Activated CD4-positive, alpha-beta T cell treated with anti-CD3 and anti-CD28 coated beads for 36 hours (primary cell): ENCODE results near the gene SCAPER. TPM values are rescaled to one million over a fixed set of nuclear protein-coding genes. Genes with fewer than 3 reads are reported as not detected.

Experiments
- ATAC-seq: fragments of 200-7000 bp; cut with Tn5 transposase; one replicate; pipeline ENCODE4 v1.10.0; 2021; ENCODE audit warnings: mild to moderate bottlenecking, moderate library complexity
- CTCF ChIA-PET: fragments of 350-600 bp; sonication (Branson Sonifier 250); formaldehyde crosslinking; loops from one replicate; lab custom pipeline; 2021; ENCODE audit warnings: antibody characterized with exemption; lab: Charles Lee
- POLR2A ChIA-PET: fragments of 350-600 bp; sonication (Branson Sonifier 250); formaldehyde crosslinking; loops from one replicate; lab custom pipeline; 2021; ENCODE audit warnings: antibody characterized with exemption, inconsistent platforms; lab: Charles Lee
- DNase-seq: peaks from one replicate; pipeline ENCODE4 v3.0.0-alpha.2; 2020
- H3K27ac Mint-ChIP-seq: one replicate; pipeline ENCODE4 v1.8.0; 2021; ENCODE audit warnings: mixed read lengths
- H3K27me3 Mint-ChIP-seq: one replicate; pipeline ENCODE4 v1.8.0; 2021; ENCODE audit warnings: mixed read lengths
- H3K36me3 Mint-ChIP-seq: one replicate; pipeline ENCODE4 v1.8.0; 2021; ENCODE audit warnings: low read depth, mixed read lengths
- H3K4me1 Mint-ChIP-seq: one replicate; pipeline ENCODE4 v1.8.0; 2021; ENCODE audit warnings: mixed read lengths
- H3K4me3 Mint-ChIP-seq: one replicate; pipeline ENCODE4 v1.8.0; 2021; ENCODE audit warnings: mild to moderate bottlenecking, moderate library complexity, mixed read lengths
- H3K9me3 Mint-ChIP-seq: one replicate; pipeline ENCODE4 v1.8.0; 2021; ENCODE audit warnings: low read depth, mixed read lengths
- intact Hi-C, 2 experiments: fragments of 100-400 bp; cut with DNase I in 1 of 2; cut with micrococcal nuclease in 1 of 2; formaldehyde crosslinking; loops; one replicate each; pipeline versions ENCODE4 v1.14.2 to v1.15.1; 2022 to 2024; cut with DNase I, micrococcal nuclease
- total RNA-seq, 2 experiments: library from RNA; stranded (reverse); gene quantifications; one replicate each; pipeline ENCODE4 v1.2.3, GENCODE V29; 2021

Gene SCAPER
- total RNA-seq, 2 experiments from 2014 or later, result 25.9 to 35.2 TPM

DNA sequence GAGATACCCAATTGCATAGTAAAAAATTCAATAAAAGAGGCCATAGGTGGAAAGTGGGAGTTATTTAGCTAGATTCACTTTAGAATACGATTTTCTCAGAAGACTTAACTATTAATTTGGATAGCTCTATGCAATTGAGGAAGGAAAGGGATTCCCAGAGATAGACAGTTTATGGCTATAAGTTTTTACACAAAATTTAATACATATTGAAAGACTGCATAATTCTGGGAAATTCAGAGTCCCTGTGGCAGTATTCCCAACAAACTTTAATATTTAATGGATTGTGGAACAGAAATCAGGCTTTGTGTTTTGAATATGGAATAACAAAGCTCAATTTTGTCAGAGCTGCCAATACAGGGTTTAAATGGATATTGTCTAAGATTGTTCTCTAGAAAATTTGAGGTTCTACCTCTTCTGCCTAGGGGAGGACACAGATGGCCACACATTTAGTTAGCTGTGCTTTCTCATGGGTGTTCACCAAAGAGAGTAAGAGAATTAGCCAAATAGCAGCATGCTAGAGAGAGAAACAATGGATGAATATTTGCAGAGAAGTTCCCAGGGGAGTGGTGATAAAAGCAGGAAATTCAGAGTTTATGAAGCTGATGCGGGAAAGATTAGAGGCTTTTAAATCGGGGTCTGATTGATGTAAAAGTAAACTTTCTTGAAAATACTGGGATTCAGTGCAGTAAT lies 560.1 kb downstream of the SCAPER start:
- ATAC-seq (no peak), DNase-seq (no peak)
- intact Hi-C loops, result loop anchor here in 1 of 2 experiments (5.0 kb wide), 1 partner anchor 163 kb away; no protein-coding TSS in a partner anchor
- Mint-ChIP-seq H3K36me3 (peaks cover 14% of the 10 kb centered on the region), H3K27me3 (peaks cover 56% of the 10 kb centered on the region), H3K9me3 (no peaks in the 10 kb centered on the region), H3K4me3 (no peak overlapping the region), H3K27ac (no peak overlapping the region), H3K4me1 (peaks cover 25% of the 10 kb centered on the region)
- ChIA-PET CTCF (interaction anchor here (1.5 to 1.6 kb wide), 2 partner anchors 16 to 198 kb away, joined by 3 to 4 read pairs; no protein-coding TSS in a partner anchor), POLR2A (no interaction called here)

DNA sequence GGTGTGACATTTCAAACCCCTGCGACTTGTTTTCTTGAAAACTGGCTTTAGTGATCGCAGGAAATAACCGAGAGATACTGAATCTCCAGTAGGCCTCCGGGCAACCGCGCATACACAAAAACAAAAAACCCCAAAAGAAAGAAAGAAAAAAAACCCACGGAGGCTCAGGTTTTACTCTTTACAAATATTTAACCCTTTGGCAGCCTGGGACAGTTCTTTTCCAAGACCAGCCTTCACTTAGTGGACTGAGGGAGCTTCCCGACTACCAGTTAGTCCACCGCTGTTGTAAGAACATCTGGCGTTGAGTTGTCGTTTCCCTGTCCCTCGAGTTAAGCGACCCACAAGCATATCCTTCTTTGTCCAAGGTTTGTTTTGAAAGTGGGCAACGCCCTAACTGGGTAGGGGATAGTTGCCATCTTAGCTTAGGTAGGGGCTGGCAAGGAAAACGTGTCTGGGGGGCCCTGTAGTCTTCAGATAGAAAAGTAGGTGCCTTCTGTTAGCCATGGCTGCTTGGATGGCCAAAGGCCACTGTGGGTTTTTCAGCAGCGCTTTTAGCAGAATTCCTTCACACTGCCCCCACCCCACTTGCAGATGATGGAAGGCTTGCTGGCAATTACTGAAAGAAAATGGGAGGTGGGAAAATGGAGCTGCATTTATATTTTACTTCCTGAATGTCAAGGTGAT lies 561.7 kb downstream of the SCAPER start:
- ChIA-PET POLR2A (interaction anchor here (0.6 kb wide), 1 partner anchor 123 kb away, joined by 3 read pairs; no protein-coding TSS in a partner anchor), CTCF (interaction anchor here (1.5 kb wide), 1 partner anchor 196 kb away, joined by 3 read pairs; no protein-coding TSS in a partner anchor)
- DNase-seq, result no peak
- Mint-ChIP-seq H3K9me3 (no peaks in the 10 kb centered on the region), H3K36me3 (peaks cover 10% of the 10 kb centered on the region), H3K4me3 (no peak overlapping the region), H3K27ac (no peak overlapping the region), H3K4me1 (peaks cover 37% of the 10 kb centered on the region), H3K27me3 (peaks cover 67% of the 10 kb centered on the region)
- ATAC-seq, result no peak
- intact Hi-C loops, result loop anchor here in 1 of 2 experiments (5.0 kb wide), 1 partner anchor 161 kb away; no protein-coding TSS in a partner anchor

DNA sequence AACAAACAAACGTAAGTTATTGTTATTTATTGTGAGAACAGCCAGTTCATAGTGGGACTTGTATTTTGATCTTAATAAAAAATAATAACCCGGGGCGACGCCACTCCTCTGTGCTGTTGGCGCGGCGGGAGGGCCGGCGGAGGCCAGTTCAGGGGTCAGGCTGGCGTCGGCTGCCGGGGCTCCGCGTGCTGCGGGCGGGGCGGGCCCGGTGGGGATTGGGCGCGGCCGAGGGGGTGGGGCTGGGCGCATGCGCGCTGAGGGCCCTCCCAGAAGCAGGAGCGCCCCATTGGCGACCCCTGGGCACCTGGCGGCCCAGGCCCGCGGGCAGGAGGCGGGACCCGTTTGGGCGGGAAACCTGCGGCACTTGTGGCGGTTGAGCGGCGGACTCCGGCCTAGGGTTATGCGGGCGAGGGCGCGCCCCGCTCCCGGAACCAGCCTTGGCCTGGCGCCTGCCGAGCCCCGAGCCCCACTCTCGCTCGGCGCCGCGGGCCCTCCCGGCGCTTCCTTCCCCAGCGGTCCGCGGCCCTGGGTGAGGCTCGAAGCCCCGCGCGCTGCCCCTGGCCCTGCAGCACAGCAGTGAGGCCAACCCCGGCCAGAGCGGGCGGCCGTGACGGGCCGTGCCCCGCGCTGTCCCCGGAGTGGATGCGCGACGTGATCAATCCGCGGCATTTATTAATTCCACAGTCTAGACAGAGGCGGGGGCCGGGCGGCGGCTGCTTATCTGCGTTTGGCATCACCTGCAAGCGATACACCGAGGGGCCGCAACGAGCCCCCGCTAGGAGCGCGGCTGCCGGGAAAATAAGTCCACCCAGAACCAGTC lies 562.5 kb downstream of the SCAPER start:
- DNase-seq (peak; percentile 45), ATAC-seq (no peak)
- ChIA-PET POLR2A (no interaction called here), CTCF (no interaction called here)
- Mint-ChIP-seq H3K27me3 (peaks cover 63% of the 10 kb centered on the region), H3K36me3 (peaks cover 2% of the 10 kb centered on the region), H3K4me3 (no peak overlapping the region), H3K27ac (no peak overlapping the region), H3K9me3 (no peaks in the 10 kb centered on the region), H3K4me1 (peaks cover 40% of the 10 kb centered on the region)
- intact Hi-C loops, result loop anchor here in 1 of 2 experiments (5.0 kb wide), 1 partner anchor 160 kb away; no protein-coding TSS in a partner anchor

DNA sequence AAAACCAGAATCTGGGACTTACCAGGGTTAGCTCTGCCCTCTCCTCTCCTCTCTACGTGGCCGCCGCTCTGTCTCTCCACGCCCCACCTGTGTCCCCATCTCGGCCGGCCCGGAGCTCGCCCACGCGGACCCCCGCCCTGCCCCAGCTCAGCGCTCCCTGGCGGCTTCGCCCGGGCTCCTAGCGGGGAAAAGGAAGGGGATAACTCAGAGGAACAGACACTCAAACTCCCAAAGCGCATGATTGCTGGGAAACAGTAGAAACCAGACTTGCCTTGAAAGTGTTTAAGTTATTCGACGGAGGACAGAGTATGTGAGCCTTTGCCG lies 563.1 kb downstream of the SCAPER start:
- Mint-ChIP-seq H3K4me1 (peaks cover 46% of the 10 kb centered on the region), H3K9me3 (no peaks in the 10 kb centered on the region), H3K27me3 (peaks cover 67% of the 10 kb centered on the region), H3K36me3 (no peaks in the 10 kb centered on the region), H3K4me3 (peak overlapping the region; percentile 40), H3K27ac (no peak overlapping the region)
- ChIA-PET CTCF (no interaction called here), POLR2A (no interaction called here)
- peak; percentile 9 for DNase-seq
- ATAC-seq, result no peak
- intact Hi-C loops, result loop anchor here in 1 of 2 experiments (5.0 kb wide), 1 partner anchor 160 kb away; no protein-coding TSS in a partner anchor

DNA sequence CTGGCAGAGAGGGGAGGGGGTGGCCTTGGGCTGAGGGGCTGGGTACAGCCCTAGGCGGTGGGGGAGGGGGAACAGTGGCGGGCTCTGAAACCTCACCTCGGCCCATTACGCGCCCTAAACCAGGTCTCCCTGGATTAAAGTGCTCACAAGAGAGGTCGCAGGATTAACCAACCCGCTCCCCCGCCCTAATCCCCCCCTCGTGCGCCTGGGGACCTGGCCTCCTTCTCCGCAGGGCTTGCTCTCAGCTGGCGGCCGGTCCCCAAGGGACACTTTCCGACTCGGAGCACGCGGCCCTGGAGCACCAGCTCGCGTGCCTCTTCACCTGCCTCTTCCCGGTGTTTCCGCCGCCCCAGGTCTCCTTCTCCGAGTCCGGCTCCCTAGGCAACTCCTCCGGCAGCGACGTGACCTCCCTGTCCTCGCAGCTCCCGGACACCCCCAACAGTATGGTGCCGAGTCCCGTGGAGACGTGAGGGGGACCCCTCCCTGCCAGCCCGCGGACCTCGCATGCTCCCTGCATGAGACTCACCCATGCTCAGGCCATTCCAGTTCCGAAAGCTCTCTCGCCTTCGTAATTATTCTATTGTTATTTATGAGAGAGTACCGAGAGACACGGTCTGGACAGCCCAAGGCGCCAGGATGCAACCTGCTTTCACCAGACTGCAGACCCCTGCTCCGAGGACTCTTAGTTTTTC lies 563.6 kb downstream of the SCAPER start:
- Mint-ChIP-seq H3K4me3 (peak overlapping the region; percentile 40), H3K9me3 (no peaks in the 10 kb centered on the region), H3K27me3 (peaks cover 70% of the 10 kb centered on the region), H3K27ac (no peak overlapping the region), H3K4me1 (peaks cover 48% of the 10 kb centered on the region), H3K36me3 (no peaks in the 10 kb centered on the region)
- intact Hi-C loops, result loop anchor here in 1 of 2 experiments (5.0 kb wide), 1 partner anchor 159 kb away; no protein-coding TSS in a partner anchor
- POLR2A ChIA-PET, result no interaction called here
- peak; percentile 1 for ATAC-seq
- CTCF ChIA-PET, result no interaction called here
- DNase-seq, result peak; percentile 31

DNA sequence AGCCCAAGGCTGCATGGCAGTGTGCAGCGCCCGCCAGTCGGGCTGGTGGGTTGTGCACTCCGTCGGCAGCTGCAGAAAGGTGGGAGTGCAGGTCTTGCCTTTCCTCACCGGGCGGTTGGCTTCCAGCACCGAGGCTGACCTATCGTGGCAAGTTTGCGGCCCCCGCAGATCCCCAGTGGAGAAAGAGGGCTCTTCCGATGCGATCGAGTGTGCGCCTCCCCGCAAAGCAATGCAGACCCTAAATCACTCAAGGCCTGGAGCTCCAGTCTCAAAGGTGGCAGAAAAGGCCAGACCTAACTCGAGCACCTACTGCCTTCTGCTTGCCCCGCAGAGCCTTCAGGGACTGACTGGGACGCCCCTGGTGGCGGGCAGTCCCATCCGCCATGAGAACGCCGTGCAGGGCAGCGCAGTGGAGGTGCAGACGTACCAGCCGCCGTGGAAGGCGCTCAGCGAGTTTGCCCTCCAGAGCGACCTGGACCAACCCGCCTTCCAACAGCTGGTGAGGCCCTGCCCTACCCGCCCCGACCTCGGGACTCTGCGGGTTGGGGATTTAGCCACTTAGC lies 564.3 kb downstream of the SCAPER start:
- peaks cover 70% of the 10 kb centered on the region for H3K27me3 Mint-ChIP-seq
- intact Hi-C loops, result loop anchor here in 1 of 2 experiments (5.0 kb wide), 1 partner anchor 159 kb away; no protein-coding TSS in a partner anchor
- no peaks in the 10 kb centered on the region for H3K36me3 Mint-ChIP-seq
- H3K4me3 Mint-ChIP-seq, result peak overlapping the region; percentile 75
- ChIA-PET CTCF (interaction anchor here (0.7 kb wide), 1 partner anchor 9 kb away, joined by 3 read pairs; no protein-coding TSS in a partner anchor), POLR2A (no interaction called here)
- DNase-seq, result peak; percentile 73
- H3K4me1 Mint-ChIP-seq, result peaks cover 50% of the 10 kb centered on the region
- no peaks in the 10 kb centered on the region for H3K9me3 Mint-ChIP-seq
- peak; percentile 58 for ATAC-seq
- H3K27ac Mint-ChIP-seq, result no peak overlapping the region

DNA sequence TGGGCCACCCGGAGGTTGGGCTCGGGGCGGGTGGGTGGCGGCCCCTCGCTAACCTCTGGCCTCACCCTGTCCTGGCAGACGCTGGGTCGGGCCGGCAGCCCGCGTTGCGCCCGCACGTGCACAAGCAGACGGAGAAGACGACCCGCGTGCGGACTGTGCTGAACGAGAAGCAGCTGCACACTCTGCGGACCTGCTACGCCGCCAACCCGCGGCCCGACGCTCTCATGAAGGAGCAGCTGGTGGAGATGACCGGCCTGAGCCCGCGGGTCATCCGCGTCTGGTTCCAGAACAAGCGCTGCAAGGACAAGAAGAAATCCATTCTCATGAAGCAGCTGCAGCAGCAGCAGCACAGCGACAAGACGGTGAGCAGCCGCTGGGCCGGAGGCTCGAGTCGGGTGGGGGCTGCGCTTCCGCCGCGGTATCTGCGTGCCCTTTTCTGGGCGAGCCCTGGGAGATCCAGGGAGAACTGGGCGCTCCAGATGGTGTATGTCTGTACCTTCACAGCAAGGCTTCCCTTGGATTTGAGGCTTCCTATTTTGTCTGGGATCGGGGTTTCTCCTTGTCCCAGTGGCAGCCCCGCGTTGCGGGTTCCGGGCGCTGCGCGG lies 564.8 kb downstream of the SCAPER start:
- Mint-ChIP-seq H3K4me3 (peak overlapping the region; percentile 75), H3K9me3 (no peaks in the 10 kb centered on the region), H3K27me3 (peaks cover 70% of the 10 kb centered on the region), H3K36me3 (no peaks in the 10 kb centered on the region), H3K27ac (no peak overlapping the region), H3K4me1 (peaks cover 51% of the 10 kb centered on the region)
- peak; percentile 47 for DNase-seq
- ChIA-PET POLR2A (no interaction called here), CTCF (interaction anchor here (0.7 kb wide), 1 partner anchor 10 kb away, joined by 3 read pairs; no protein-coding TSS in a partner anchor)
- intact Hi-C loops, result loop anchor here in 1 of 2 experiments (5.0 kb wide), 1 partner anchor 158 kb away; no protein-coding TSS in a partner anchor
- ATAC-seq, result no peak

DNA sequence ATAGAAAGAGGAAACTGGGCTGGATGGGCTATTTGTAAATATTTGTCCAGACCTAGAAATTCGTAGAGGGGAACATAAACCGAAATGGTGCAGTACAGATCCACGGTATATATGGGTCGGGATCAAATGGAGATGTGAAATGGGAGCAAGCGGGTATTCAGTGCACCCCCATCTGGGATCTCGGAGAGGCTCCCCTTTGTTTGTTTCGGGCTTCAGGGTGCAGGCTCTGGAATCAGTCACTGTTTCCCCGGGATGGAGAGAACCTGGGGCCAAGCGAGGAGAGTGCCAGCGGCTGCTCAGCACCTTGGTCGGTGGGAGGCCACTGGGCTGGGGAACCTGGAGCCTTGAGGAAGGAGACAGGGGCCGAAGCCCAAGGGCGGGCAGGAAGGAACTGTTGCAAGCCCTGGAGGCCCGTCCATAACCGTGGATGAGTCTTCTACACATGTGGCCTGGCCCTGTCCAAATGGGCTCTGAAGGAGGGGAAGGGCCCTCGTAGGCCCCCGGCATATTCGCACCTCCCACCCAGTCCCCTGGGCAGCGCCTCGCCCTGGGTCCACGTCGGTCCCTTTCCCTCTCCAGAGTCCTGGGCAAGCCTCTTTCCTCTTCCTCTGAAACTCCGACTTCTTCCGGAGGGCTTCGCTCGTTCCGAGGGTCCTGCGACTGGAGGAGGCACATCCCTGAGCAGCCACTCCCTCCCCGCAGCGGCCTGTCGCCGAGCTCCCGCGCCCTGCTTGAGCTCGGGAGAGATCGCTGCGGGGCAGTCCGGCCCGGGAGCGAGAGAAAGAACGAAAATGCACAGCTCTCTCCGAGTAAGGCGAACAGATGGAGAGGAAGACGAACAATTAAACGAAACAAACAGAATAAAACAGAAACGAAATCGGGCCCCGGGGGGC lies 565.6 kb downstream of the SCAPER start:
- peak overlapping the region; percentile 2 for H3K27ac Mint-ChIP-seq
- peaks cover 53% of the 10 kb centered on the region for H3K4me1 Mint-ChIP-seq
- CTCF ChIA-PET, result interaction anchor here (1.1 kb wide), 1 partner anchor 9 kb away, joined by 4 read pairs; no protein-coding TSS in a partner anchor
- H3K27me3 Mint-ChIP-seq, result peaks cover 72% of the 10 kb centered on the region
- peak overlapping the region; percentile 75 for H3K4me3 Mint-ChIP-seq
- POLR2A ChIA-PET, result no interaction called here
- H3K9me3 Mint-ChIP-seq, result no peaks in the 10 kb centered on the region
- no peaks in the 10 kb centered on the region for H3K36me3 Mint-ChIP-seq
- ATAC-seq, result no peak
- DNase-seq, result peak; percentile 35
- intact Hi-C loops, result loop anchor here (5.0 kb wide), 3 partner anchors 147 to 528 kb away; no protein-coding TSS in a partner anchor

DNA sequence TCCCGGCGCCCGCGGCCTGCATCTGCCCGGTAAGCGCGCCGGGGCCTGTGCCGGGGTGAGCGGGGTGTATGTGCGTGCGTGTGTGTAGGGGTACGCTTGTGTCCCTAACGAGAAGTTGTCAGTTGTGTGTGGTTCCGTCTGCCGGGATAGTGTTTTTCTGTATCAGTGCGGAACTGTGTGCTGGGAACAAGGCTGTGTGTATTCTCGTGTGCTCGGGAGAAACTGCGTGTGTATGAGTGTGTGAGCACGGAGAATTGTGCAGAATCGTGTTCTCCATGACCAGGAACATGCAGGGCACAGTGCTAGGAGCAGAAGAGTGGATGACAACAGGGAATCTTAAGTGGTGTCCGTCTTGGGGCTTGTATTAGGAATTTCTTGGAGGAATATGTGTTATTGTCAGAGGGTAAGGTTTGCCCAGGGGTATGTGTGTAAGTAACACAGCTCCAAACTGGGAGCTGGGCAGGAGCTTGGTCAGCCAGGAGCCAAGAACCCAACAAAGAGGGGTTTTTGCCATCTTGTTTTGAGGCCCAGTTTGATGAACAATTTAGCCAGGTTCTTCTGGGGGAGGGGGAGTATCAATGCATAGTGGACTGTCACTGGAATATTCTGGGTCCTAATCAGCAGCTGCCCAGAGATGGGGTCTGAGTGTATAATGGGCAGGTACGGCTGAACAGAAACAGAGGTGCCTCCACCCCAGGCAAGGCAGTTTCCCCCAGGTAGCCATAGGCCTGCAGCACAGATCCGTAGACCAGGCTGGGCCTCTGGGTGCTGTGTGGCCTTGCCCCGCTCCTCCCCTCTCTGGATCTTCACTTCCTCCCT lies 566.4 kb downstream of the SCAPER start:
- DNase-seq, result no peak
- peaks cover 72% of the 10 kb centered on the region for H3K27me3 Mint-ChIP-seq
- H3K4me1 Mint-ChIP-seq, result peaks cover 53% of the 10 kb centered on the region
- no peaks in the 10 kb centered on the region for H3K36me3 Mint-ChIP-seq
- no peaks in the 10 kb centered on the region for H3K9me3 Mint-ChIP-seq
- no peak overlapping the region for H3K27ac Mint-ChIP-seq
- no peak overlapping the region for H3K4me3 Mint-ChIP-seq
- ChIA-PET POLR2A (no interaction called here), CTCF (interaction anchor here (0.6 to 1.1 kb wide), 2 partner anchors 9 to 42 kb away, joined by 3 to 4 read pairs; no protein-coding TSS in a partner anchor)
- intact Hi-C loops, result loop anchor here (5.0 kb wide), 2 partner anchors 146 to 529 kb away; no protein-coding TSS in a partner anchor
- no peak for ATAC-seq
